Karpas-422 (cell line): ENCODE data around the gene PRKCZ. TPM values are rescaled to one million over a fixed set of nuclear protein-coding genes. Genes with fewer than 3 reads are reported as not detected.
A peak's percentile ranks its signal among the peaks of the same experiment; 100 is the strongest.

ENCODE experiments used
- DNase-seq: peaks from one replicate; pipeline ENCODE4 v3.0.0-alpha.2; 2015
- H2AFZ ChIP-seq: fragments of 200-600 bp; sonication (generic); 2 replicates; pipeline ENCODE4 v1.6.1; 2014; ENCODE audit warnings: antibody characterized with exemption, low read length, mixed read lengths
- H3K27ac ChIP-seq: fragments of 200-600 bp; sonication (generic); 2 replicates; pipeline ENCODE4 v1.5.1; 2014; ENCODE audit warnings: mild to moderate bottlenecking, low read length, moderate library complexity
- H3K27me3 ChIP-seq: fragments of 200-600 bp; sonication (generic); 2 replicates; pipeline ENCODE4 v1.6.1; 2014; ENCODE audit warnings: low read length, mixed read lengths
- H3K36me3 ChIP-seq: fragments of 200-600 bp; sonication (generic); 2 replicates; pipeline ENCODE4 v1.6.1; 2014; ENCODE audit warnings: low read length, mixed read lengths; ENCODE audit not compliant: insufficient read depth
- H3K4me1 ChIP-seq: fragments of 200-600 bp; sonication (generic); 2 replicates; pipeline ENCODE4 v1.6.1; 2014; ENCODE audit warnings: mild to moderate bottlenecking, low read length, mixed read lengths
- H3K4me2 ChIP-seq: fragments of 200-600 bp; sonication (generic); 2 replicates; pipeline ENCODE4 v1.6.1; 2014; ENCODE audit warnings: low read length, low read depth, mild to moderate bottlenecking; ENCODE audit not compliant: poor library complexity, severe bottlenecking
- H3K4me3 ChIP-seq: fragments of 200-600 bp; sonication (generic); 2 replicates; pipeline ENCODE4 v1.5.1; 2014; ENCODE audit warnings: mild to moderate bottlenecking, antibody characterized with exemption, low read length, mixed read lengths
- H3K79me2 ChIP-seq: fragments of 200-600 bp; sonication (generic); 2 replicates; pipeline ENCODE4 v1.6.1; 2014; ENCODE audit warnings: mild to moderate bottlenecking, low read length, mixed read lengths
- H3K9ac ChIP-seq: fragments of 200-600 bp; sonication (generic); 2 replicates; pipeline ENCODE4 v1.6.0; 2014; ENCODE audit warnings: low read length
- H3K9me2 ChIP-seq: fragments of 200-600 bp; sonication (generic), shearing (Covaris generic); replicated peaks from 2 replicates; pipeline ENCODE4 v1.6.0; 2014; ENCODE audit warnings: mild to moderate bottlenecking, low read length, moderate library complexity; ENCODE audit not compliant: insufficient read depth
- H3K9me3 ChIP-seq: fragments of 300-700, 200-600 bp; sonication (generic); 2 replicates; pipeline ENCODE4 v1.6.1; 2014; ENCODE audit warnings: low read length, mixed read lengths
- H4K20me1 ChIP-seq: fragments of 200-600 bp; sonication (generic); 2 replicates; pipeline ENCODE4 v1.6.1; 2014; ENCODE audit warnings: mild to moderate bottlenecking, antibody characterized with exemption, low read length, low read depth; ENCODE audit not compliant: insufficient read depth
- total RNA-seq: library from RNA; depleted of rRNA; stranded (reverse); fragments of >200 nt; shearing (Covaris generic); gene quantifications from 2 replicates; pipeline ENCODE4 v1.2.3, GENCODE V29; 2014; ENCODE audit warnings: low replicate concordance

Gene PRKCZ
- total RNA-seq, 1 experiment from 2014 or later: not detected

DNA sequence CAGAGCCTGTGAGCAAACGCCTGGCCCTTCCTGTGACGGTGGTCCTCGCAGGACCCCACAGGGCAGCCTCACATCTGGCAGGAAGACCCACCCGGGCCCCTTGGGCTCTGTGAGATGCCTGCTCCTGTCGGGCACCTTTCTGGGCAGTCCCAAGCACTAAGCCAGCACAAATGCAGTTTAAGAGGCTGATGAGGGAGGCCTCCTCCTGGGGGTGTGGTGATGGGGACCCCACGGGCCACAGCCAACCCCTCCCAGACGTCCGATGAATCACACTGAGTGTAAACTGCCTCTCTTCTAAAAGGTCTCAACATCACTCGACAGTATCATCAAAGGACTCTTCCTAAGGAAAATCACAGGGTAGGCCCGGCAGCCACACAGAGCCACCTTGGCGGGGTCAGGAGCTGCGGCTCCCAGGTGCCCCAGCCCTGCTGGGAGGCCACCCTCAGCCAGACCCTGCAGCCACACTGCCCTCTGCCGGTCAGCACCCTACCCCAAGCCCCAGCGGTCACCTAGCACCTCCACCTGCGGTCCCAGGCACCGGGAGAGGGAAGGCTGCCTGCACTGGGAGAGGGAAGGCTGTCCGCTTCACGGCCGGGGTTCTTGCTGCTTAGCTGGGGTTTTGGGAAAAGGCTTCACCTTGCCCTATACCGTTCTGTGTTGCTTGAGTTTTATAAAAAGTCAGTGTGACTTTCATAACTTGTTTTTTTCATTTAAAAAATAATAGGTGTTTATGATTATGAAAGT is 3.9 kb upstream of the PRKCZ start:
- H2AFZ ChIP-seq: no peak overlapping the region
- H3K27me3 ChIP-seq: no peaks in the 10 kb centered on the region
- no peaks in the 10 kb centered on the region for H3K4me1 ChIP-seq
- H3K79me2 ChIP-seq: no peaks in the 10 kb centered on the region
- no peak overlapping the region for H3K27ac ChIP-seq
- no peaks in the 10 kb centered on the region for H3K9me3 ChIP-seq
- peak; percentile 80 for DNase-seq
- no peak overlapping the region for H3K4me3 ChIP-seq
- H3K9ac ChIP-seq: no peak overlapping the region
- H3K4me2 ChIP-seq: no peak overlapping the region
- no peaks in the 10 kb centered on the region for H3K36me3 ChIP-seq
- no peaks in the 10 kb centered on the region for H3K9me2 ChIP-seq
- H4K20me1 ChIP-seq: 0 out of 2 replicates have a peak, but pooled peaks cover 3% of the 10 kb centered on the region

DNA sequence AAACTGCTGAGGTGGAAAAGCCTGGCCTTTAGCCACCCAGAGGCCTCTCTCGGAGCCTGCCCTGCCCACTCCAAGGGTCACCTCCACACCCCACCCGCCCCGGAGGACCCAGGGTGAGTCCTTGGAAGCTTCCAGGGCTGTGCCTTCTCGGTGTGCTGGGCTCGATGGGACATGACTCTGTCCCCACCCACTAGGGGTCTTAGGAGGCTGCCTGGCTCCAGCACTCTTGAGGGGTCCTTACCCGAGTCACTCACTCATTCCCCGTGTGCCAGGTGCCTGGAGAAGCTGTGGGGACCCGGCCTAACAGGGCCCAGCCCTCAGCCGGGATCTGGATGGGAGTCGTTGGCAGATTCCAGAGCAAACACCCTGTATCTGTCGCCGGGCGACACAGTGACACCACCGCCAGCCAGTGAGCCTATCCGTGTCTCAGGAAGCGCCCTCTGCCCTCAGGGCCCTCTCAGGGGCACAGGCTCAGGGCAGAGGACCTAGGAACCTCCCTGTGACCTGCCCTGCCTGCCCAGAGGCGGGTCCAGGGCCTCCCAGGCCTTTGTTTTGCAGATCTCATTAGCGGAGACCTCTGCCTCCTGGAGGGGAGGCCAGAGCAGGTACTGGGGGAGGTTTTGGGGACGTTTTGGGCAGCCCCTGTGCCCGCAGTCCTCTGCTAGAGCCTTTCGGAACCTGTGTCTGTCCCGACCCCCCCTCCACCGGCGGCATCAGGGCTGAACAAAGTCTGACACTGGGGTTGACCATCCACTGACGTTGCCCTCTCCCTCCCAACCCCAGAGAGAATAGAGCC is 3.1 kb upstream of the PRKCZ start:
- no peaks in the 10 kb centered on the region for H3K27me3 ChIP-seq
- H4K20me1 ChIP-seq: 0 out of 2 replicates have a peak, but pooled peaks cover 3% of the 10 kb centered on the region
- H2AFZ ChIP-seq: no peak overlapping the region
- no peaks in the 10 kb centered on the region for H3K36me3 ChIP-seq
- H3K9me3 ChIP-seq: no peaks in the 10 kb centered on the region
- no peaks in the 10 kb centered on the region for H3K79me2 ChIP-seq
- no peaks in the 10 kb centered on the region for H3K4me1 ChIP-seq
- no peak overlapping the region for H3K4me2 ChIP-seq
- DNase-seq: no peak
- no peaks in the 10 kb centered on the region for H3K9me2 ChIP-seq
- no peak overlapping the region for H3K27ac ChIP-seq
- H3K4me3 ChIP-seq: no peak overlapping the region
- H3K9ac ChIP-seq: no peak overlapping the region

DNA sequence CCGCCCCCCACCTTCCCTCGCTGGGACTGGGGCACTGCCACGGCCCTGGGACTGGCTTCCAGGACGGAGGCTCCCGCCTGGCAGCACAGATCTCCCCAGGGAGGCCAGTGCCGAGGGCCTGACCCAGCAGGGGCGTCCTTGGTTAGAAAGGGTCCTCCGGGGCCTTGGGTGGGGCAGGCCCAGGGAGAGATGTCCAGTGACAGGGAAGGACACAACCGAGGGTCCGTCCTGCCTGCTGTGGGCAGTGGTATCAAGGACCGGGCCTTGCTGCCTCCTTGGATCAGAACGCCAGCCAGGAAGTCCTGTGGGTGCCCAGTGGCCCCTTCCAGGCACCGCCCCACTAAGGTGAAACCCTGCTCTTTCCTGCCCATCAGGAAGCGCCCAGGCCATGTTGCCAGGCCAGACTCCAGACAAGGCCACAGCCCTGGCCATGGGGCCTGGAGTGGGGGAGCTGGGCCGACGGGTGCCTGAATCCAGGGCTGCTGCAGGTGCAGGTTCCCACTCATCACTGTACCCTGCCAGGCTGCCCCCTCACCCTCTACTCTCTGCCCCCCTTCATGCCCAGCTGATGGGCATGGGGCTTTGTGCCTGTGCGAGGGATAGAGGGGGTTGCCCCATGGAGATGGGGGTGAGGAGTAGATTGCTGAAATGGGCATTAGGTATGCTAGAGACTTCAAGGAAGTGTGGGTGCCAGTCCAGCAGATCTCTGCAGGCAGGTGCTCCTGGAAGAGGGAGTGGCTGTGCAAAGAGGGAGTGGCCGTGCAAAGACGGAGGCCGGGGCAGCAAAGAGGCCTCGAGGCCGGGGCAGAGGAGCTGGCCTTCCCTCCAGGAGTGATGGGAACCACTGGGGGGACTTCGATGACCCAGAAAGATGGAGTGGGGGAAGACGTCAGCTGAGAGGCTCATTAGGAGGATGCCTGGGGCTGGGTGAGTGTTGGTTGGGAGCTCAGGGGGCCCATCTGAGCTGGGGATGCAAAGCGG is 2.2 kb upstream of the PRKCZ start:
- no peak overlapping the region for H3K9ac ChIP-seq
- no peaks in the 10 kb centered on the region for H3K36me3 ChIP-seq
- no peaks in the 10 kb centered on the region for H3K9me3 ChIP-seq
- H3K27ac ChIP-seq: no peak overlapping the region
- H3K9me2 ChIP-seq: no peaks in the 10 kb centered on the region
- H2AFZ ChIP-seq: no peak overlapping the region
- 0 out of 2 replicates have a peak, but pooled peaks cover 3% of the 10 kb centered on the region for H4K20me1 ChIP-seq
- no peaks in the 10 kb centered on the region for H3K79me2 ChIP-seq
- H3K4me1 ChIP-seq: no peaks in the 10 kb centered on the region
- no peaks in the 10 kb centered on the region for H3K27me3 ChIP-seq
- H3K4me2 ChIP-seq: no peak overlapping the region
- no peak overlapping the region for H3K4me3 ChIP-seq
- no peak for DNase-seq

DNA sequence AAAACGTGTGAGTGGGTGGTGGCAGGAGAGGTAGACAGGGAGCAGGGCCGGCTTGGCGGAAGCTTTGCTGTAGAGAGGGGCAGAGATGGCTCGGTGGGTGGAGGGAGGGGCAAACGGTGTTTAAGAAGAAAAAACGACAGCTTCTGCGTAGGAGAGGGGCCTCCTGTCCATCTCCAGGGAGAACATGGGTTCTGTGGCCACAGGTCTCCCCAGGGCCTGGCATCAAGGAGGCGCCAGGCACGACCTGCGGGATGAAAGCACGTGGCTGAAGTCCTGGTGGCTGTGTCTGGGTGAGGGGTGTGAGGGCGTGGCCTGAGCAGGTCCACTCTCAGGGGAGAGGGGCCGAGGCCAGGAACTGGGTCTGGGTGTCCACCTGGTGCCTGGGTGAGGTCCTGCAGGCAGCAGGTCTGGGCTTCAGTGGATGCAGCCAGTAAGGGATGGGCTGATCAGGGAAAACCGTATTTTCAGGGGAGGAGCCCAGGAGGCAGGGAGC is 940 bp upstream of the PRKCZ start:
- 0 out of 2 replicates have a peak, but pooled peaks cover 3% of the 10 kb centered on the region for H4K20me1 ChIP-seq
- no peaks in the 10 kb centered on the region for H3K36me3 ChIP-seq
- no peak overlapping the region for H3K9ac ChIP-seq
- H3K4me1 ChIP-seq: no peaks in the 10 kb centered on the region
- H3K4me2 ChIP-seq: no peak overlapping the region
- no peak for DNase-seq
- H3K79me2 ChIP-seq: no peaks in the 10 kb centered on the region
- H3K9me2 ChIP-seq: no peaks in the 10 kb centered on the region
- no peak overlapping the region for H3K27ac ChIP-seq
- H2AFZ ChIP-seq: no peak overlapping the region
- H3K27me3 ChIP-seq: no peaks in the 10 kb centered on the region
- no peaks in the 10 kb centered on the region for H3K9me3 ChIP-seq
- no peak overlapping the region for H3K4me3 ChIP-seq

DNA sequence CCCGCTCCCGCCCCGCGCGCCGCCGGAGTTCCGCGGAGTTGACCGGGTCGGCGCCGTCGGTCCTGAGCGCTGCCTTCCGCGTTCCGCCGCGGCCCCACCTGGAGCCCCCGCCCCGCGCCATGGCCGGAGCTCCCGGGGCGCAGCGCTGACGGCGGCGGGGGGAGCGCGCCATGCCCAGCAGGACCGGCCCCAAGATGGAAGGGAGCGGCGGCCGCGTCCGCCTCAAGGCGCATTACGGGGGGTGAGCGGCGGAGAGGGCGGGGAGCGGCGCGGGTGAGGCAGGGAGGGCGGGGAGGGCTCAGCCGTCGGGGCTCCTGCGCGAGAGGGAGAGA is 216 bp downstream of the PRKCZ start:
- DNase-seq: no peak
- Histone ChIP-seq H3K36me3 (no peaks in the 10 kb centered on the region), H4K20me1 (0 out of 2 replicates have a peak, but pooled peaks cover 3% of the 10 kb centered on the region), H3K4me1 (no peaks in the 10 kb centered on the region), H3K4me3 (no peak overlapping the region), H3K9me3 (no peaks in the 10 kb centered on the region), H3K9me2 (no peaks in the 10 kb centered on the region), H3K79me2 (no peaks in the 10 kb centered on the region), H3K4me2 (no peak overlapping the region), H2AFZ (no peak overlapping the region), H3K27ac (no peak overlapping the region), H3K9ac (no peak overlapping the region), H3K27me3 (no peaks in the 10 kb centered on the region)

DNA sequence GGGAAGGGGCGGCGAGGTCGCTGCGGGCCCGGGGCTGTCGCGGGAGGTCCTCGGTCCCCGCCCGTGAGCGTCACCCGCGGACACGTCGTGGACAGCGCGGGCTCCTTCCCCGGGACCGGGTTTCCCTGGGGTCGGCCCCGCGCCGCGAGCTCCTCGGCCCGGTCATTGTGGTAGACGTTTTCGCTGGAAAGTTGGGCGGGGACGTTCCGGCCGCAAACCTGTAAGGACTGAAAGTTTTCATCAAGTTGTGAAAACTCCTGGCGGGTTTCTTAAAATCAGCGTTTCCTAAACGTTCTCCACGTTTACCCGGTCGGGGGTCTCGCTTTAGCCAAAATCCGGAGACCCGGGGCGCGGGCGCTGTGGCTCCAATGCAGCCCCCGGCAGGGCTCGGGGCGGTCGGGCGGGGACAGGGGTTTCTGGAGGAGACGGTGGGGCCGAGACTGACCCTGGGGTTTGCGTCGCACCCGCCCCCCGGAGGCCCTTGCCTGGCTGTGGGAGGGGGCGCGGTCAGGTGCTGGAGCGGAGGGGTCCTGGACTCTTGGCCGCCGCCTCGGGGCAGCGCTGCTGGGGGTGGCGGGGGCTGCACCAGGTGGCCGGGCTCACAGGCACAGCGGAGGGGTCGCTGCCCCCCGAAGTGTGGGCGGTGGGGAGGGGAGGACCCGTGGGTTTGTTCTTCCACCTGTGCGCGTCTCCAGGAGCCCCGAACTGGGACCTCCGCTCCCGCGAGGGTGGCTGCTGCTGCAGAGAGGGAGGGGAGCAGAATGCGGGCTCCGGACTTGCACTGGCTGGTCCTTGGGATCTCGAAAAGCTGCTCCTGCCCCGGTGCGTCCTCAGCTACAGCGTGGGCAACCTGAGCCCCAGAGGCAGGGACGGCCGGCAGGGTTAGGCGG is 827 bp downstream of the PRKCZ start:
- Histone ChIP-seq H3K4me3 (no peak overlapping the region), H2AFZ (no peak overlapping the region), H3K4me2 (no peak overlapping the region), H3K9ac (no peak overlapping the region), H3K79me2 (no peaks in the 10 kb centered on the region), H3K9me3 (no peaks in the 10 kb centered on the region), H3K9me2 (no peaks in the 10 kb centered on the region), H4K20me1 (no peaks in the 10 kb centered on the region), H3K27ac (no peak overlapping the region), H3K27me3 (no peaks in the 10 kb centered on the region), H3K4me1 (no peaks in the 10 kb centered on the region), H3K36me3 (no peaks in the 10 kb centered on the region)
- no peak for DNase-seq

DNA sequence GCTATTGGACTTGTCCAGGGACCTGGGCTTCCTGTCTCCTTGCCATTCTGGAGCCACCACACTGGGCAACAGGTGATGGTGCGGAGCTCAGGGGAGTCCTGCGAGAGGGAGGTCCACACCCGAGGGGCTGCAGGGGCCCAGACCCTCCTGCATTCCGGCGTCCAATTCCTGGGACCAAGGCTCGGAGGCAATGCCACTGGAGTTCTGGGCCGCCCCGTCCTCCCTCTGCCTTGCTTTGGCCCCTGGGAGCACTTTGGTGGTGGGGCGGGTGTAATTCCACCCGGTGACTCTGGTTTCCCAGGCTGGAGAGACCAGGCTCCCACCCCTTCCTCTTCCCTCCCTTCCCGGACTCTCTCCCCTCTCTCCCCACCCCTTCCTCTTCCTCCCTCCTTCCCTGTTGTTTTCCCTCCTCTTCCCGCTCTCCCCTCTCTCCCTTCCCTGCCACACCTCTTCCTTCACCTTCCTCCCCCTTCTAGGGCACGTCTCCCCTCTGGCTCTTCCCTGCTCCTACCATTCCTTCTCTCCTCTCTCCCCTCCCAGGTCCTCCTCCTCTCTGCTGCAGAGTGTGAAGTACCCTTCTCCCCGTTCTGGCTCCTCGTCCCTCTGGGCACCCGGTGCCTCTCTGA is 2.0 kb downstream of the PRKCZ start:
- Histone ChIP-seq H3K9me3 (no peaks in the 10 kb centered on the region), H3K36me3 (no peaks in the 10 kb centered on the region), H3K4me2 (no peak overlapping the region), H3K9ac (no peak overlapping the region), H3K27ac (no peak overlapping the region), H3K4me1 (no peaks in the 10 kb centered on the region), H3K79me2 (no peaks in the 10 kb centered on the region), H2AFZ (no peak overlapping the region), H3K9me2 (no peaks in the 10 kb centered on the region), H3K4me3 (no peak overlapping the region), H3K27me3 (no peaks in the 10 kb centered on the region), H4K20me1 (no peaks in the 10 kb centered on the region)
- no peak for DNase-seq
